Measurements from ENCODE around the gene TBC1D2B.
"Not testable (repeated sequence)": the region's sequence is repeated elsewhere in the genome, so short reads cannot be mapped to it uniquely, and the experiment has no call there.

DNA sequence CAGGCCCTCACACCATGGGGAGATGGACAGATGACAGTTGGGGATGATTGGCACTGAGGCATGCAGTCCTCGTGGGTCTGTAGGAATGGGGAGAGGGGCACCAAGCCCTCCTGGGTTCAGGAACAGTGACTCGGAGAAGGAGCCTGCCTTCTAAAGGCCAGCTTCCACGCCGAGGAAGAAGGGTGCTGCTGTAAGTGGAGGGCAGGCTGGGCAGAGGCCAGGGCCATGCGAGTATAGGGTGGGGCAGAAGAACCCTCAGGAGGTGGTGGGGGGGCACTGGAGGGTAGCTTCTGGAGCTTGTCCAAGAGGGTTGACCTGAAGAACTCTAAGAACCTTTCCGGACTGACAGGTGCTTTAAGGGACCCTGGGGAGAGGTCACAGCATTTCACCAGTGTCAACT lies 104.8 kb downstream of the TBC1D2B start:
- TF ChIP-seq, protein P1, sequence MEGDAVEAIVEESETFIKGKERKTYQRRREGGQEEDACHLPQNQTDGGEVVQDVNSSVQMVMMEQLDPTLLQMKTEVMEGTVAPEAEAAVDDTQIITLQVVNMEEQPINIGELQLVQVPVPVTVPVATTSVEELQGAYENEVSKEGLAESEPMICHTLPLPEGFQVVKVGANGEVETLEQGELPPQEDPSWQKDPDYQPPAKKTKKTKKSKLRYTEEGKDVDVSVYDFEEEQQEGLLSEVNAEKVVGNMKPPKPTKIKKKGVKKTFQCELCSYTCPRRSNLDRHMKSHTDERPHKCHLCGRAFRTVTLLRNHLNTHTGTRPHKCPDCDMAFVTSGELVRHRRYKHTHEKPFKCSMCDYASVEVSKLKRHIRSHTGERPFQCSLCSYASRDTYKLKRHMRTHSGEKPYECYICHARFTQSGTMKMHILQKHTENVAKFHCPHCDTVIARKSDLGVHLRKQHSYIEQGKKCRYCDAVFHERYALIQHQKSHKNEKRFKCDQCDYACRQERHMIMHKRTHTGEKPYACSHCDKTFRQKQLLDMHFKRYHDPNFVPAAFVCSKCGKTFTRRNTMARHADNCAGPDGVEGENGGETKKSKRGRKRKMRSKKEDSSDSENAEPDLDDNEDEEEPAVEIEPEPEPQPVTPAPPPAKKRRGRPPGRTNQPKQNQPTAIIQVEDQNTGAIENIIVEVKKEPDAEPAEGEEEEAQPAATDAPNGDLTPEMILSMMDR (conservative IDR thresholded peaks at IDR 0.05; ENCODE audit: low read depth, low read length): not testable (repeated sequence)
- not testable (repeated sequence) for TF ChIP-seq POLR2A (IDR thresholded peaks at IDR 0.05; ENCODE audit: low read depth, low read length)

Measured in IMR-90 (cell line).